GM12878 (cell line): ENCODE measurements around the gene DIP2C. TPM values are rescaled to one million over a fixed set of nuclear protein-coding genes. Genes with fewer than 3 reads are reported as not detected.

Experiments
- ATAC-seq: fragments of 200-7000 bp; cut with Tn5 transposase; 3 replicates; pipeline ENCODE4 v1.9.1; 2020; ENCODE audit warnings: mild to moderate bottlenecking, moderate library complexity
- BruUV-seq: library from RNA; stranded (reverse); fragments of 400-500 nt; replicated peaks from 2 replicates; lab custom pipeline; 2021; lab: Mats Ljungman, UMichigan
- CTCF ChIA-PET: fragments of 300-600 bp; sonication (Branson Sonifier 250); formaldehyde crosslinking; extraction: SDS; loops from one replicate; lab custom pipeline; 2021; ENCODE audit warnings: inconsistent platforms; lab: Yijun Ruan, JAX
- POLR2A ChIA-PET: fragments of 350-600 bp; formaldehyde crosslinking; extraction: SDS; loops from one replicate; lab custom pipeline; 2021; ENCODE audit warnings: inconsistent platforms; lab: Charles Lee
- RAD21 ChIA-PET: fragments of 300-600 bp; sonication (Branson Sonifier 250); formaldehyde crosslinking; loops from one replicate; lab custom pipeline; 2023; ENCODE audit warnings: antibody characterized with exemption; ENCODE audit not compliant: unreplicated experiment; lab: Charles Lee
- SMC1A ChIA-PET: fragments of 300-600 bp; sonication (Branson Sonifier 250); formaldehyde crosslinking; loops from one replicate; lab custom pipeline; 2023; ENCODE audit not compliant: unreplicated experiment, uncharacterized antibody; lab: Charles Lee
- DNase-seq: peaks from one replicate; pipeline ENCODE4 v3.0.0-alpha.2; 2011; ENCODE audit warnings: low read depth, low spot score
- FAIRE-seq: peaks from 3 replicates; lab custom pipeline; 2011; peaks lifted over from hg19 to GRCh38; lab: Jason Lieb, UNC
- H2AFZ ChIP-seq: 2 replicates; pipeline ENCODE4 v1.6.0; 2011; ENCODE audit warnings: low read depth, low read length, control low read depth; ENCODE audit not compliant: control insufficient read depth
- H3K27ac ChIP-seq: 2 replicates; pipeline ENCODE4 v1.5.1; 2011; ENCODE audit warnings: control low read depth; ENCODE audit not compliant: control insufficient read depth, insufficient read depth
- H3K27me3 ChIP-seq, 2 experiments: replicated peaks in 1 of 2; 2 replicates each; pipeline versions ENCODE4 v1.6.0 to v1.6.1; 2011; ENCODE audit warnings: low read length in 1 of 2; ENCODE audit not compliant: control insufficient read depth in 2 of 2, insufficient read depth in 2 of 2
- H3K36me3 ChIP-seq, 2 experiments: 2 replicates each; pipeline ENCODE4 v1.5.1; 2011; ENCODE audit warnings: low read length in 1 of 2; ENCODE audit not compliant: control insufficient read depth in 2 of 2, insufficient read depth in 2 of 2
- H3K4me1 ChIP-seq: 2 replicates; pipeline ENCODE4 v1.6.1; 2011; ENCODE audit warnings: mild to moderate bottlenecking, low read length, moderate library complexity, mixed read lengths; ENCODE audit not compliant: control insufficient read depth, insufficient read depth
- H3K4me2 ChIP-seq: 2 replicates; pipeline ENCODE4 v1.6.0; 2011; ENCODE audit warnings: control low read depth; ENCODE audit not compliant: control insufficient read depth, insufficient read depth
- H3K4me3 ChIP-seq: fragments of 200-600 bp; sonication (generic); 2 replicates; pipeline ENCODE4 v1.5.1; 2016
- H3K79me2 ChIP-seq: 2 replicates; pipeline ENCODE4 v1.6.0; 2011; ENCODE audit warnings: low read length; ENCODE audit not compliant: control insufficient read depth, insufficient read depth
- H3K9ac ChIP-seq: 2 replicates; pipeline ENCODE4 v1.8.0; 2011; ENCODE audit warnings: low read length, control low read depth, mixed read lengths; ENCODE audit not compliant: control insufficient read depth, insufficient read depth
- H3K9me3 ChIP-seq: replicated peaks from 3 replicates; pipeline ENCODE4 v1.5.1; 2011; ENCODE audit warnings: mild to moderate bottlenecking, low read length; ENCODE audit not compliant: control insufficient read depth, insufficient read depth
- H4K20me1 ChIP-seq: 2 replicates; pipeline ENCODE4 v1.6.0; 2011; ENCODE audit not compliant: control insufficient read depth, insufficient read depth
- CBX3 ChIP-seq: fragments of 200-600 bp; sonication (generic); IDR thresholded peaks from 2 replicates; pipeline ENCODE4 v1.6.1; 2016; ENCODE audit warnings: low read depth, borderline replicate concordance
- CBX5 ChIP-seq: sonication (generic); IDR thresholded peaks from 2 replicates; pipeline ENCODE4 v1.6.1; 2016; ENCODE audit warnings: low read depth, moderate library complexity, mild to moderate bottlenecking, inconsistent platforms
- HDAC2 ChIP-seq: fragments of 200-600 bp; sonication (generic); IDR thresholded peaks from 2 replicates; pipeline ENCODE4 v1.6.1; 2017
- JUNB ChIP-seq: IDR thresholded peaks from 2 replicates; pipeline ENCODE4 v1.6.1; 2016; ENCODE audit warnings: antibody characterized with exemption, mild to moderate bottlenecking
- MEF2A ChIP-seq: IDR thresholded peaks from 2 replicates; pipeline ENCODE4 v1.6.1; 2011; ENCODE audit warnings: low read depth, mild to moderate bottlenecking, low read length, moderate library complexity; ENCODE audit not compliant: insufficient read depth
- PAX8 ChIP-seq: fragments of 450-650 bp; IDR thresholded peaks from 2 replicates; pipeline ENCODE4 v1.6.1; 2017; ENCODE audit warnings: mild to moderate bottlenecking, moderate library complexity
- RB1 ChIP-seq: fragments of 450-650 bp; formaldehyde crosslinking; IDR thresholded peaks from 2 replicates; pipeline ENCODE4 v1.6.1; 2017; ENCODE audit warnings: mild to moderate bottlenecking, borderline replicate concordance
- RUNX3 ChIP-seq: IDR thresholded peaks from 2 replicates; pipeline ENCODE4 v1.6.1; 2012; ENCODE audit warnings: low read length, inconsistent platforms
- SMC3 ChIP-seq: IDR thresholded peaks from 2 replicates; pipeline ENCODE4 v1.6.1; 2011; ENCODE audit warnings: low read length, improper control_type of control experiment, borderline replicate concordance
- STAT3 ChIP-seq: IDR thresholded peaks from 2 replicates; pipeline ENCODE4 v1.6.1; 2011; ENCODE audit warnings: low read depth, low read length, improper control_type of control experiment
- TCF12 ChIP-seq: IDR thresholded peaks from 2 replicates; pipeline ENCODE4 v1.6.1; 2011; ENCODE audit warnings: low read depth, mild to moderate bottlenecking, low read length
- ZBED1 ChIP-seq: IDR thresholded peaks from 2 replicates; pipeline ENCODE4 v1.6.1; 2016; ENCODE audit warnings: borderline replicate concordance
- ZNF622 ChIP-seq: fragments of 450-650 bp; IDR thresholded peaks from 2 replicates; pipeline ENCODE4 v1.6.1; 2017; ENCODE audit warnings: mild to moderate bottlenecking, inconsistent platforms
- WGBS: methylation state at CpG from one replicate; pipeline ENCODE4 v1.1.6; 2016; ENCODE audit warnings: low lambda C conversion rate; ENCODE audit not compliant: insufficient replicate concordance, insufficient coverage; ENCODE audit errors: missing lambda C conversion rate; 5-methylcytosine and 5-hydroxymethylcytosine counted together
- in situ Hi-C: fragments of 300-500 bp; cut with MboI; formaldehyde crosslinking; loops from 9 replicates; pipeline ENCODE4 v1.14.3; 2018; ENCODE audit warnings: mixed read lengths
- intact Hi-C: fragments of 100-400 bp; cut with micrococcal nuclease; formaldehyde crosslinking; loops from one replicate; pipeline ENCODE4 v1.14.2; 2022; ENCODE audit not compliant: unreplicated experiment
- polyA plus RNA-seq, 11 experiments: library from polyadenylated mRNA; depleted of rRNA in 4 of 11; unstranded in 6 of 11; stranded (reverse) in 5 of 11; fragments of >200 nt; fragmentation: Nextera tagmentation in 4 of 11; fragmentation: Illumina TruSeq in 1 of 11; extraction: Ambion mirVana in 4 of 11; extraction: Trizol in 1 of 11; gene quantifications; 1 replicate in 1 of 11; 2 replicates in 10 of 11; pipeline versions ENCODE4 v1.2.1 to v1.2.3, GENCODE V29; 2011 to 2016; ENCODE audit warnings: inconsistent platforms in 2 of 11, missing spikeins in 2 of 11, low read depth in 1 of 11
- total RNA-seq, 4 experiments: library from RNA; depleted of rRNA in 3 of 4; stranded (reverse); fragments of >200 nt in 3 of 4; fragmentation: Illumina TruSeq in 1 of 4; extraction: Trizol in 1 of 4; gene quantifications; 2 replicates each; pipeline versions ENCODE4 v1.2.1 to v1.2.3, GENCODE V29; 2013 to 2021
- TF ChIP-seq, protein P1 (sequence below): IDR thresholded peaks from 2 replicates; pipeline ENCODE4 v1.6.1; 2011; ENCODE audit warnings: borderline replicate concordance, low read depth, mild to moderate bottlenecking, moderate library complexity, low read length; ENCODE audit not compliant: insufficient read depth, poor library complexity, severe bottlenecking
- TF ChIP-seq, protein P2 (sequence below): IDR thresholded peaks from 2 replicates; pipeline ENCODE4 v1.6.1; 2012; ENCODE audit warnings: mild to moderate bottlenecking, low read depth, low read length
- TF ChIP-seq, protein P3 (sequence below): fragments of 450-650 bp; IDR thresholded peaks from 2 replicates; pipeline ENCODE4 v1.6.1; 2016; ENCODE audit warnings: mild to moderate bottlenecking

The DIP2C gene
- total and polyA plus RNA-seq, 10 of the 15 experiments (the other 5 are each of a cell fraction or from before 2014, with no cell fraction given), result 0.01 to 0.10 (median 0.06) TPM

DNA sequence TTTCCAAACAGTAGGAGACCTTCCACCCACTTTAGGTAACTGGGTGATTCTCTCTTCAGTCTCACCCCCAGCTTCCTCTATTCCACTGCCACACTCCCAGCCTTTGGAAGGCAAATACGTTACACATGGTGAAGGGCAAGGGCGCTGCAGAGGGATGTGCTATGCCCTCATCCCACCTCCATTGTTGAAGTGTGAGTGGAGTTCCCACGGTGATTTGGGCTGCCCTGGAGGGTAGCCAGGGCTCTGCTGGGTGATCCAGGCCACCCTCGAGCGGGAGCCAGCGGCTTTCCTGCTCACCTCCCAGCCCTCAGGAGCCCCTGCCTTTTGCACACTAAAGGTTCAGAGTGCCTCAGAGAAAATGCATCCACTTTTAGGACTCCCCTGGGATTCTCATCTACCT, 373.1 kb downstream of the DIP2C start (continued):
- TF ChIP-seq, protein P1, sequence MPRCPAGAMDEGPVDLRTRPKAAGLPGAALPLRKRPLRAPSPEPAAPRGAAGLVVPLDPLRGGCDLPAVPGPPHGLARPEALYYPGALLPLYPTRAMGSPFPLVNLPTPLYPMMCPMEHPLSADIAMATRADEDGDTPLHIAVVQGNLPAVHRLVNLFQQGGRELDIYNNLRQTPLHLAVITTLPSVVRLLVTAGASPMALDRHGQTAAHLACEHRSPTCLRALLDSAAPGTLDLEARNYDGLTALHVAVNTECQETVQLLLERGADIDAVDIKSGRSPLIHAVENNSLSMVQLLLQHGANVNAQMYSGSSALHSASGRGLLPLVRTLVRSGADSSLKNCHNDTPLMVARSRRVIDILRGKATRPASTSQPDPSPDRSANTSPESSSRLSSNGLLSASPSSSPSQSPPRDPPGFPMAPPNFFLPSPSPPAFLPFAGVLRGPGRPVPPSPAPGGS, result no peak
- TF ChIP-seq, protein P2, sequence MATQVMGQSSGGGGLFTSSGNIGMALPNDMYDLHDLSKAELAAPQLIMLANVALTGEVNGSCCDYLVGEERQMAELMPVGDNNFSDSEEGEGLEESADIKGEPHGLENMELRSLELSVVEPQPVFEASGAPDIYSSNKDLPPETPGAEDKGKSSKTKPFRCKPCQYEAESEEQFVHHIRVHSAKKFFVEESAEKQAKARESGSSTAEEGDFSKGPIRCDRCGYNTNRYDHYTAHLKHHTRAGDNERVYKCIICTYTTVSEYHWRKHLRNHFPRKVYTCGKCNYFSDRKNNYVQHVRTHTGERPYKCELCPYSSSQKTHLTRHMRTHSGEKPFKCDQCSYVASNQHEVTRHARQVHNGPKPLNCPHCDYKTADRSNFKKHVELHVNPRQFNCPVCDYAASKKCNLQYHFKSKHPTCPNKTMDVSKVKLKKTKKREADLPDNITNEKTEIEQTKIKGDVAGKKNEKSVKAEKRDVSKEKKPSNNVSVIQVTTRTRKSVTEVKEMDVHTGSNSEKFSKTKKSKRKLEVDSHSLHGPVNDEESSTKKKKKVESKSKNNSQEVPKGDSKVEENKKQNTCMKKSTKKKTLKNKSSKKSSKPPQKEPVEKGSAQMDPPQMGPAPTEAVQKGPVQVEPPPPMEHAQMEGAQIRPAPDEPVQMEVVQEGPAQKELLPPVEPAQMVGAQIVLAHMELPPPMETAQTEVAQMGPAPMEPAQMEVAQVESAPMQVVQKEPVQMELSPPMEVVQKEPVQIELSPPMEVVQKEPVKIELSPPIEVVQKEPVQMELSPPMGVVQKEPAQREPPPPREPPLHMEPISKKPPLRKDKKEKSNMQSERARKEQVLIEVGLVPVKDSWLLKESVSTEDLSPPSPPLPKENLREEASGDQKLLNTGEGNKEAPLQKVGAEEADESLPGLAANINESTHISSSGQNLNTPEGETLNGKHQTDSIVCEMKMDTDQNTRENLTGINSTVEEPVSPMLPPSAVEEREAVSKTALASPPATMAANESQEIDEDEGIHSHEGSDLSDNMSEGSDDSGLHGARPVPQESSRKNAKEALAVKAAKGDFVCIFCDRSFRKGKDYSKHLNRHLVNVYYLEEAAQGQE, result no peak

DNA sequence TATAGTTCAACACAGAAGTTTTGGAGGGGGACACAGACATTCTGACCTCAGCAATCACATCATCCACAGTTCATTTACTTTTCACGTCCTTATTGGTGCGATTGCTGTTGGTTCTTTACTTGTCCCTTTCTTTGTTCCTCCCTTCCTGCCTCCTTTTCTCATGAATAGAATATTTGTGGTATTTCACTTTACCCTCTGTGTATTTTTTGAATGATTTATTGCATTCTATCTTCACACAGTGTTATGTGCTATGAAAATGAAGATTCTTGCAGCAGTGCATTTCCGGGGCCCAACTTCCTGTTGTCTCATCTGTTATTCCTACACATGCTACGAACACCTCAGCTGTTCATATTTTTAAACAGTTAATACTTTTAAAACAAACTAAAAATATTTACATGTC, 374.6 kb downstream of the DIP2C start:
- H3K4me1 ChIP-seq, result peaks cover 11% of the 10 kb centered on the region
- no peak overlapping the region for H3K27ac ChIP-seq
- in situ Hi-C loops, result no loop called here
- no peak for DNase-seq
- H3K36me3 ChIP-seq, result no peaks in the 10 kb centered on the region
- ChIA-PET RAD21 (no interaction called here), POLR2A (no interaction called here), CTCF (no interaction called here), SMC1A (no interaction called here)
- H2AFZ ChIP-seq, result no peak overlapping the region
- ATAC-seq, result no peak
- no TSS peak for BruUV-seq
- H3K9ac ChIP-seq, result no peak overlapping the region
- H4K20me1 ChIP-seq, result no peaks in the 10 kb centered on the region
- no peak for FAIRE-seq
- H3K4me3 ChIP-seq, result no peak overlapping the region
- no peaks in the 10 kb centered on the region; a peak in 1 of 4 replicates for H3K27me3 ChIP-seq
- no peaks in the 10 kb centered on the region for H3K79me2 ChIP-seq
- H3K4me2 ChIP-seq, result no peak overlapping the region
- no peaks in the 10 kb centered on the region for H3K9me3 ChIP-seq
- intact Hi-C loops, result no loop called here
- WGBS, result 61% methylated on average over 4 of the region's 4 CpGs
- TF ChIP-seq JUNB (no peak), CBX5 (no peak), MEF2A (no peak), RUNX3 (no peak), STAT3 (no peak), HDAC2 (no peak), ZBED1 (no peak), CBX3 (no peak), RB1 (no peak), SMC3 (no peak), ZNF622 (no peak), PAX8 (no peak), TCF12 (no peak)
- TF ChIP-seq, protein P3, sequence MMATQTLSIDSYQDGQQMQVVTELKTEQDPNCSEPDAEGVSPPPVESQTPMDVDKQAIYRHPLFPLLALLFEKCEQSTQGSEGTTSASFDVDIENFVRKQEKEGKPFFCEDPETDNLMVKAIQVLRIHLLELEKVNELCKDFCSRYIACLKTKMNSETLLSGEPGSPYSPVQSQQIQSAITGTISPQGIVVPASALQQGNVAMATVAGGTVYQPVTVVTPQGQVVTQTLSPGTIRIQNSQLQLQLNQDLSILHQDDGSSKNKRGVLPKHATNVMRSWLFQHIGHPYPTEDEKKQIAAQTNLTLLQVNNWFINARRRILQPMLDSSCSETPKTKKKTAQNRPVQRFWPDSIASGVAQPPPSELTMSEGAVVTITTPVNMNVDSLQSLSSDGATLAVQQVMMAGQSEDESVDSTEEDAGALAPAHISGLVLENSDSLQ, result no peak
